NCI-H146 treated with DMSO at 0.1 percent for 48 hours (cell line): ENCODE data around the gene NKAIN2.

Experiments used
- DNase-seq: peaks from one replicate; lab custom pipeline; 2025; ENCODE audit not compliant: unreplicated experiment; lab: John Stamatoyannopoulos, UW

NKAIN2 gene

GRCh38 chr6:124478906-124479305, 675.2 kb downstream of the NKAIN2 start:
- no peak for DNase-seq

- no peak for DNase-seq
Observed at GRCh38 chr6:124479991-124480430, 676.3 kb downstream of the NKAIN2 start.

GRCh38 chr6:124482071-124482491, 678.4 kb downstream of the NKAIN2 start:
- DNase-seq = no peak

- no peak for DNase-seq
Observed at GRCh38 chr6:124487623-124488431, 684.2 kb downstream of the NKAIN2 start.

GRCh38 chr6:124490122-124490521, 686.5 kb downstream of the NKAIN2 start:
- no peak for DNase-seq

- DNase-seq = no peak
Observed at GRCh38 chr6:124493259-124493658, 689.6 kb downstream of the NKAIN2 start.

GRCh38 chr6:124494956-124495664, 691.4 kb downstream of the NKAIN2 start:
- DNase-seq = no peak

- no peak for DNase-seq
Observed at GRCh38 chr6:124495665-124496190, 692.1 kb downstream of the NKAIN2 start.

- DNase-seq = no peak
Observed at GRCh38 chr6:124496334-124496733, 692.7 kb downstream of the NKAIN2 start.

- DNase-seq = no peak
Observed at GRCh38 chr6:124512431-124512830, 708.8 kb downstream of the NKAIN2 start.

- DNase-seq = no peak
Observed at GRCh38 chr6:124517339-124517738, 713.7 kb downstream of the NKAIN2 start.

GRCh38 chr6:124520514-124520913, 716.8 kb downstream of the NKAIN2 start:
- no peak for DNase-seq

- no peak for DNase-seq
Observed at GRCh38 chr6:124522335-124522734, 718.7 kb downstream of the NKAIN2 start.

GRCh38 chr6:124524491-124525200, 721.0 kb downstream of the NKAIN2 start:
- peak; percentile 77 for DNase-seq

- DNase-seq = no peak
Observed at GRCh38 chr6:124530926-124531325, 727.3 kb downstream of the NKAIN2 start.

- no peak for DNase-seq
Observed at GRCh38 chr6:124535299-124535698, 731.6 kb downstream of the NKAIN2 start.

GRCh38 chr6:124535746-124536145, 732.1 kb downstream of the NKAIN2 start:
- DNase-seq = peak; percentile 66

GRCh38 chr6:124536157-124536841, 732.6 kb downstream of the NKAIN2 start:
- DNase-seq = peak; percentile 63

- DNase-seq = peak; percentile 85
Observed at GRCh38 chr6:124536842-124537191, 733.2 kb downstream of the NKAIN2 start.

- DNase-seq = no peak
Observed at GRCh38 chr6:124539096-124539495, 735.4 kb downstream of the NKAIN2 start.

- DNase-seq = no peak
Observed at GRCh38 chr6:124541573-124541972, 737.9 kb downstream of the NKAIN2 start.
